Effector memory CD4-positive, alpha-beta T cell (primary cell): ENCODE measurements around the gene SNX27.

Experiments
- DNase-seq, 3 donors: peaks; one replicate each; pipeline ENCODE4 v3.0.0-alpha.2; 2020
- H3K27ac ChIP-seq: 2 replicates; pipeline ENCODE4 v1.7.0; 2013; ENCODE audit warnings: mild to moderate bottlenecking, low read length, moderate library complexity; ENCODE audit not compliant: insufficient read depth, poor library complexity, severe bottlenecking
- H3K27me3 ChIP-seq: replicated peaks from 2 replicates; pipeline ENCODE4 v1.7.0; 2013; ENCODE audit warnings: mild to moderate bottlenecking, low read length; ENCODE audit not compliant: insufficient read depth, control insufficient read depth, poor library complexity, severe bottlenecking
- H3K36me3 ChIP-seq: 2 replicates; pipeline ENCODE4 v1.7.0; 2013; ENCODE audit warnings: mild to moderate bottlenecking, low read length, moderate library complexity; ENCODE audit not compliant: control insufficient read depth, insufficient read depth
- H3K4me1 ChIP-seq: 2 replicates; pipeline ENCODE4 v1.7.0; 2013; ENCODE audit warnings: low read length, mild to moderate bottlenecking; ENCODE audit not compliant: control insufficient read depth, insufficient read depth, poor library complexity, severe bottlenecking
- H3K4me3 ChIP-seq: 2 replicates; pipeline ENCODE4 v1.7.0; 2013; ENCODE audit warnings: low read length, low read depth, mild to moderate bottlenecking; ENCODE audit not compliant: insufficient read depth, poor library complexity, severe bottlenecking
- H3K9me3 ChIP-seq: 2 replicates; pipeline ENCODE4 v1.7.0; 2013; ENCODE audit warnings: mild to moderate bottlenecking, low read length, moderate library complexity; ENCODE audit not compliant: control insufficient read depth

Gene SNX27

DNA sequence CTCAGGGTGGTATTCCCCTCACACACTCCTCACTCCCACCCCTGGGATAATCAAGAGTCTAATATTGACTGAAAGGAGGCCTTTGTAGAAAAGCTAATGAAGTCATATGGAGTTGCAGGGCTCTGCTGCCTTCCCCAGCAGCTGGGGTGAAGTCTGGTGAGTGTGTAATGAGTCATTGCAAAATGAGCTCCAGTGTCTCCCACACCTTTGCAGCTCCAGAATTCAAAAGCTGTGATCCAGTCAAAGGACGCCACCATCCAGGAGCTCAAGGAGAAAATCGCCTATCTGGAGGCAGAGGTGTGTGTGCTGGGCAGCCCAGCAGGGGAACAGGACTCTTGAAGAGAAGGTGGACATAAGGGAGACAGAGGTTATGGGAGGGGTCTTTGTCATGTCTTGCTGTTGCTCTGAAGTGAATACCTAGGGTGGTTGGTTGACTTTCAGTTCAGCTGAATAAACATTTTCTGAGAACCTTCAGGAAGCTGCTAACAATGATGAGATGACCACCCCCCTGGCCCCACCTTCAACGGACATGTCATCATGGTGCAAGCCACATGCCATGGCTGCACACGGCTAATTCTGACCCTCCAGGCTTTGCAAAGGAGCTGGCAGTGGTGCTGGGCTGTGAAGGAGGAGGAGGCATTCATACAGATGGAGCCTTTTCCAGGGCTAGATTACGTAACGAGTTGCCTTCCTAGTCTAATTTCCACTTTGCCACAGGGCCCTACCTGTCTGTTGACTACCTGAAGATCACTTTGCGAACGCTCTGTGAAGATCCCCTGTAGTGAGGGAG lies 32.2 kb upstream of the SNX27 start:
- H3K36me3 ChIP-seq: no peaks in the 10 kb centered on the region
- no peak overlapping the region for H3K27ac ChIP-seq
- H3K4me3 ChIP-seq: no peak overlapping the region
- no peak for DNase-seq
- no peaks in the 10 kb centered on the region for H3K4me1 ChIP-seq
- H3K27me3 ChIP-seq: no peaks in the 10 kb centered on the region
- no peaks in the 10 kb centered on the region for H3K9me3 ChIP-seq

DNA sequence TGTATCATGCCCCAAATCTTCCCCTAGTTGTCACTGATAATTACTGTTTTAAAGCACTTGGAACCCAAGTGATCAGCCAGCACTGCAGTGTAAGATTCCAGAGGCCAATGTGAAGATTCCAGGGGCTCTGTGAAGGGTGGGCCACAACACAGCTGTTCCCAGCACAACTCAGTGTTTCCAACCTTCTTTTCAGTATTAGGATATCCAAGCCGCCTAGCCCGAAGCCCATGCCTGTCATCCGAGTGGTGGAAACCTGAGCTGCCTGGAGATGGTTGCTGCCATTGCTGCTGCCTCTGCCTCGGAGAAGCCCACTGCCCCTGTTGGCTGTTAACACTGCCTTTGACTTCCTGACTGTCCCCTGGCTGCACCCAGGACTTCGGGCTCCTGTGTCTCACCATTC lies 30.4 kb upstream of the SNX27 start:
- no peak for DNase-seq
- no peaks in the 10 kb centered on the region for H3K9me3 ChIP-seq
- no peaks in the 10 kb centered on the region for H3K4me1 ChIP-seq
- H3K27ac ChIP-seq: no peak overlapping the region
- no peak overlapping the region for H3K4me3 ChIP-seq
- no peaks in the 10 kb centered on the region for H3K27me3 ChIP-seq
- H3K36me3 ChIP-seq: no peaks in the 10 kb centered on the region

DNA sequence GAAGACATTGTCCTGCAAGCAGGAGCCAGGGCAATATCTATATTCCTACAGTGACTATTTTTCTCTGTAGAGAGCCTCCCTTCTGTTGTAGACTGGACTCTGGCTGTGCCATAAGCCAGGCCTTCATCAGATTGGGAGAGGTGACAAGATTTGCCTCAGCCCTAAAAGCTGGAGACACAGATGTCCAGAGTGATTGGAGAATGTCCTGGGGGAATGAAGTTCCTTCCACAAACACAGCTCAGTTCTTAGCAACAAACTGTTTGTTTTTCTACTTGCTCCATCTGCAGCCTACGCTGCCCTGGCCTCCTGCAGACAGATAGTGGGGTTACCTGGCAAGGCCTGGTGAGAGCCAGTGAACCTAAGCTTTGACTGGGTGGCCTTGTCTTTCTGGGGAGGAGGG lies 29.9 kb upstream of the SNX27 start:
- no peak for DNase-seq
- no peaks in the 10 kb centered on the region for H3K36me3 ChIP-seq
- H3K4me3 ChIP-seq: no peak overlapping the region
- no peaks in the 10 kb centered on the region for H3K9me3 ChIP-seq
- H3K27me3 ChIP-seq: no peaks in the 10 kb centered on the region
- no peak overlapping the region for H3K27ac ChIP-seq
- no peaks in the 10 kb centered on the region for H3K4me1 ChIP-seq

DNA sequence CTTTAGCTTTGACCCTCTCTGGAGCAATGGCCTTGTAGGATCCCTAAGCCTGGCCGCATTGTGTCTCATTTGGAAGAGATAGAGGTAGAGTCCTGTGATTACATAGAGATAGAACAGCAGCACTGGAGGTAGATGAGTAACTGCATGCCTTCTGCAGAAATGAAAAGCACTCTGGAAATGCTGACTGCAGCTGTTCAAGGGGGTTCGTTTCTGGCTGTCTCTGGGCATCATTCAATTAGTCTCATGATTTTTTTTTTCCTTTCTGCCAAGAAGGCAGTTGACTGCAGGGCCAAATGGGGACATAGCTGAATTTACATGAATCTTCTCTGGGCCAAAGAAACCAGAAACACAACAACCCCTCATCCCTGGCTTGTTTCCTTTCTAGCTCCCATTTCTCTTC lies 28.1 kb upstream of the SNX27 start:
- H3K27ac ChIP-seq: no peak overlapping the region

DNA sequence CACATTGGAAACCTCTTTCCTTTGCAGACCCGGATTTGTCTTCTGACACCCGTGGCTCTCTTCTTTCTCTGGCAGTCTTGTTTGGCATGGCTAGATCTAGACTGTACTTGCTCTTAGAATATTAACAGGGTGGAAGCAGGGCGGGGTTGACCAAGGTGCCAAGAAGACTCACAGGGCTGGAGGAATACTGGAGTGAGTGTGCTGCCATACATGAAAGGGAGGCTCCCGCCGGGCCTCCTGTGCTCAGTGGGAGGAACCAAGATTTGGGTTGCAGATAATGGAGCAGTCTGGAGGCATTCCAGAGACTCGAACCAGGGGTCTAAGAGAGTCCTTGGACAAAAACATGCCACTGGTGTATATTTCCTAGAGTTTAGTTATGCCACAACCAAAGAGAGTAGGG lies 27.6 kb upstream of the SNX27 start:
- Histone ChIP-seq H3K9me3 (no peaks in the 10 kb centered on the region), H3K4me1 (no peaks in the 10 kb centered on the region), H3K4me3 (no peak overlapping the region), H3K27me3 (no peaks in the 10 kb centered on the region), H3K36me3 (no peaks in the 10 kb centered on the region), H3K27ac (no peak overlapping the region)
- no peak for DNase-seq

More for the DNA sequence above, 28.1 kb upstream of the SNX27 start:
- Histone ChIP-seq H3K4me1 (no peaks in the 10 kb centered on the region), H3K4me3 (no peak overlapping the region), H3K36me3 (no peaks in the 10 kb centered on the region), H3K9me3 (no peaks in the 10 kb centered on the region), H3K27me3 (no peaks in the 10 kb centered on the region)
- no peak for DNase-seq

DNA sequence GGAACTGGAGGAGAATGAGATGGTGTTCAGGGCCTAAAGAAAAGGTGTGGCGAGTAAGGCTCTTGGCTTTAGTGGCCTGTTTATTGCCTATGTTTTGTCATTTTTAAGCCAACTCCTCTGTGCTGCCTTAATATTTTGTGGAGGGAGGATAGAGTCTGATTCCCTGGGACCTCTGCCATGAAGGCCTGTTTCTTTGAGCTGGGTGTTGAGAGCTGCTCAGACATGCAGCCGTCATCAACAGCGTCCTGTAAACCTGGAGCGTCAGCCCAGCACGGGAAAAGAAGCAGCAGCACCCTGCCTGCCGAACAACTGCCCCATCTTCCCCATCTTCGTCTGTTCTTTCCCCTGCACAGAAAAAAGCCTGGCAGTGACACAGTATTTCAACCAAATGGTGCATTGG lies 27.1 kb upstream of the SNX27 start:
- Histone ChIP-seq H3K9me3 (no peaks in the 10 kb centered on the region), H3K27me3 (no peaks in the 10 kb centered on the region), H3K4me1 (no peaks in the 10 kb centered on the region), H3K4me3 (no peak overlapping the region), H3K36me3 (no peaks in the 10 kb centered on the region), H3K27ac (no peak overlapping the region)
- no peak for DNase-seq

DNA sequence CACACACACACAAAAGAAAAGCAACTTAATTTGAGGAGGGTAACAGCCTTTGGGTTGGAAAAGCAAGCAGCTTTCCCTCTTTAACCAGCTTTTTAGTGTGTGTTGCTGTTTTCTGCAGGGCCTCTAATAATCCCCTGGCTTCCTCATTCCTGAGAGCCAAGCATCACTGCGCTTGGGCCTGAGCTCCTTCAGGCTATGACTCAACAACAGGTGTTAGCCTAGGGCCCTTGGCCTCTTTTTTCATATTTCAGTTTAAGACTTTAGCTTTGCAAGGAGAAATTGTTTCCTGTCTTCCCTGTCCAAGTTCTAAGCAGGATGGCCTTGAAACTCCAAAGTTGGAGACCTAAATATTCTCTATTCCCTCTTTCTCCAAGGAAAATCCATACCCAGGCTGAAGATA lies 26.2 kb upstream of the SNX27 start:
- DNase-seq: no peak
- Histone ChIP-seq H3K36me3 (no peaks in the 10 kb centered on the region), H3K27ac (no peak overlapping the region), H3K9me3 (no peaks in the 10 kb centered on the region), H3K4me1 (no peaks in the 10 kb centered on the region), H3K4me3 (no peak overlapping the region), H3K27me3 (no peaks in the 10 kb centered on the region)

DNA sequence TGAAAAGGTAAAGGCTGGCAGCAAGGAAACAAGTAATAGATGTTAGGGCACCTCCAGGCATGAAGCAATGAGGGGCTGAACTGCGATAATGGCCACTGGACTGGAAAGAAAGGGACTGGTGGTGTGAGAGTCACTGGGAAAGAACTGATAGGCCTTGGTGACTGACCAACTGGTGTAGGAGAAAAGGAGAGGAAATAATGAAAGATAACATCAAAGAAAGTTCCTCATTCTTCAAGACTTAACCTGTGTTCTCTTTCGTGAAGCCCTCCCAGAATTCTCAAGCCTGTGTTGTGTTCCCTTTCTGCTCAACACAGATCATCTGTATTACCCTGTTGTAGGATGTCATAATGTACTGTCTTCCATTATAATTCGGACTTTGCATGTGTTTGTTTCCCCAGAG lies 20.9 kb upstream of the SNX27 start:
- DNase-seq: no peak
- Histone ChIP-seq H3K4me1 (no peaks in the 10 kb centered on the region), H3K27me3 (no peaks in the 10 kb centered on the region), H3K36me3 (no peaks in the 10 kb centered on the region), H3K27ac (no peak overlapping the region), H3K4me3 (no peak overlapping the region), H3K9me3 (no peaks in the 10 kb centered on the region)

DNA sequence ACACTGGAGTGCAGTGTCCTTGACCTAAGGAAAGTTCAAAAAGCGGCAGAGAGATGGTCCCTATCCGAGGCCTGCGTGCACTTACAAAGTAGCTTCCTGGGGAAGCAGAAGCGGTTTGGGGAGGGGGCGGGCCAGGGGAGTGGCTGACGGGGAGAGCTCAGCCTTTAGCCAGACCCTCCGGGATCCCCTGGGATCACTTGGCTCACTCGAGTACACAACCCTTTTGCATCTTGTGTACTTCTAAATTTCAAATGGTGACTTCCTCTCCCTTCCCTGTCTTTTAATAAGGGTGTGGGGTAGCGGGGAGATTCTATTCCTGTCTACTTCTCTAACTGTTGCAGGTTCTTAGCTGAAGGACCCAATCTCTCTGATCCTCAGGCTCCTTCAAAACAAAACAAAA lies 18.1 kb upstream of the SNX27 start:
- no peaks in the 10 kb centered on the region for H3K4me1 ChIP-seq
- H3K4me3 ChIP-seq: no peak overlapping the region
- no peak overlapping the region for H3K27ac ChIP-seq
- H3K27me3 ChIP-seq: no peaks in the 10 kb centered on the region
- no peak for DNase-seq
- no peaks in the 10 kb centered on the region for H3K36me3 ChIP-seq
- no peaks in the 10 kb centered on the region for H3K9me3 ChIP-seq

DNA sequence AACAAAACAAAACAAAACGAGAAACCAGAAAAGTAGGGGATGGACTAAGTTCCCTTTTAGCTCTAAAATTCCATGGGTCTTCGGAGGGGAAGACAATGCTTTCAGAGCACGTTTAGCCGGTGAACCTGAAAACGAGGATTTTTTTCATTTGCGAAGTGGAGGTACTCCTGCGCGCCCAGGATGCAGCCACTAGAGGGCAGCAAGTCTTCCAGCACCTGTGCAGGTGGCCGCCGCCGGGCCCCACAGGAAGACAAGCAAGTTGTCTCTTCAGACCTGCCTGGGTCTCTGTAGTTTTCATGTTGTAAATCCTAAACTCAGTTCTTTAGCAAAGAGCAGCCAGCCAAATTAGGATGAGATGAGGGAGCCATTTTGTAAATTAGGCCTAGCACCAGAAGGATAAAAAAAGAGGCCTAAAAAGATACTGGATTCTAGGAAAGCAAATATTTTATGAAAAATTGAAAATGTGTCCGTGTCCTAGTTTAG lies 17.7 kb upstream of the SNX27 start:
- Histone ChIP-seq H3K27me3 (no peaks in the 10 kb centered on the region), H3K4me1 (no peaks in the 10 kb centered on the region), H3K36me3 (no peaks in the 10 kb centered on the region), H3K4me3 (no peak overlapping the region), H3K9me3 (no peaks in the 10 kb centered on the region), H3K27ac (no peak overlapping the region)
- peak; percentile 62 to 75 (median 62) for DNase-seq
